Measurements from ENCODE around the gene CROCC. TPM values are rescaled to one million over a fixed set of nuclear protein-coding genes. Genes with fewer than 3 reads are reported as not detected.
"Not testable (repeated sequence)": the region's sequence is repeated elsewhere in the genome, so short reads cannot be mapped to it uniquely, and the experiment has no call there.

Gene CROCC
- total and polyA plus RNA-seq, 8 donors: 14.0 to 942 (median 29.9) TPM

GRCh38 chr1:16956775-16957174, 35.0 kb downstream of the CROCC start:
- no peak for TF ChIP-seq POLR2AphosphoS5 (IDR thresholded peaks at IDR 0.05)
- no peak for TF ChIP-seq POLR2A (IDR thresholded peaks at IDR 0.05)
- no peak for TF ChIP-seq EP300 (IDR thresholded peaks at IDR 0.05)
- TF ChIP-seq CTCF (IDR thresholded peaks at IDR 0.05): no peak
- intact Hi-C loops (cut with DNase I; ENCODE audit: low total_unique reads): loop anchor here (10.0 kb wide), 1 partner anchor 278 kb away; no protein-coding TSS in a partner anchor
- H3K4me1 ChIP-seq: peaks cover 0 to 24% (median 18%) of the 10 kb centered on the region in 4 donors
- H3K9me3 ChIP-seq: no peaks in the 10 kb centered on the region
- no peaks in the 10 kb centered on the region for H3K27me3 ChIP-seq
- DNase-seq: no peak
- H3K4me3 ChIP-seq: no peak overlapping the region
- 91 to 94% (median 92%) methylated on average over 8 of the region's 8 CpGs for WGBS, 5 donors
- H3K36me3 ChIP-seq: peaks cover 11 to 52% (median 31%) of the 10 kb centered on the region in 4 donors
- H3K27ac ChIP-seq: no peak overlapping the region

DNA sequence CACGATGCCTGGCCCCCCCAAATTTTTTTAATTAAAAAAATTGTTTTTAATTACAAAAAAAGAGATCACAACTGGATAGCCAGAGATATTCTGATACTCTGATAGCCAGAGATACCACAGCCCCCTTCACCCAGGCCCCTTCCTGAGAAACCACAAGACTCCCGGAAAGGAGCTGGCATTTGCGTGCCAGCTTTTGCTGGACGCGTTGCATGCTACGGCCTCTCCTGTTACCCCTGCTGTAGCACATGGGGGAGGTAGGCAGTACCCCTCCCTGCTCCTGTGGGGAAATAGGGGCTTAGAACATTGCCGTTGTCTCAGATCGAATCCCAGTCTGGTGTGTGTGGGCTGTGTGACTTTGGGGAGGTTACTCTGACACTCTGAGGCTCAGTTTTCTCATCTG, 36.0 kb downstream of the CROCC start:
- 86 to 95% (median 89%) methylated on average over 8 of the region's 8 CpGs for WGBS, 5 donors
- intact Hi-C loops (cut with DNase I; ENCODE audit: low total_unique reads): loop anchor here (10.0 kb wide), 1 partner anchor 277 kb away; no protein-coding TSS in a partner anchor

GRCh38 chr1:16958475-16958874, 36.7 kb downstream of the CROCC start:
- 87 to 98% (median 96%) methylated on average over 6 to 12 of the region's 12 CpGs for WGBS, 5 donors
- DNase-seq: no peak
- peaks cover 0 to 23% (median 17%) of the 10 kb centered on the region in 4 donors for H3K4me1 ChIP-seq
- intact Hi-C loops (cut with DNase I; ENCODE audit: low total_unique reads): loop anchor here (10.0 kb wide), 1 partner anchor 276 kb away; no protein-coding TSS in a partner anchor
- H3K9me3 ChIP-seq: no peaks in the 10 kb centered on the region
- H3K36me3 ChIP-seq: peaks cover 11 to 52% (median 31%) of the 10 kb centered on the region in 4 donors
- no peaks in the 10 kb centered on the region for H3K27me3 ChIP-seq
- H3K27ac ChIP-seq: no peak overlapping the region
- H3K4me3 ChIP-seq: no peak overlapping the region
- TF ChIP-seq POLR2AphosphoS5 (IDR thresholded peaks at IDR 0.05): no peak

More for the DNA sequence above, 36.0 kb downstream of the CROCC start:
- H3K27me3 ChIP-seq: no peaks in the 10 kb centered on the region
- no peak overlapping the region for H3K27ac ChIP-seq
- TF ChIP-seq POLR2A (IDR thresholded peaks at IDR 0.05): no peak
- DNase-seq: no peak
- peaks cover 11 to 52% (median 31%) of the 10 kb centered on the region in 4 donors for H3K36me3 ChIP-seq
- H3K4me3 ChIP-seq: no peak overlapping the region
- peaks cover 0 to 23% (median 17%) of the 10 kb centered on the region in 4 donors for H3K4me1 ChIP-seq
- no peaks in the 10 kb centered on the region for H3K9me3 ChIP-seq

DNA sequence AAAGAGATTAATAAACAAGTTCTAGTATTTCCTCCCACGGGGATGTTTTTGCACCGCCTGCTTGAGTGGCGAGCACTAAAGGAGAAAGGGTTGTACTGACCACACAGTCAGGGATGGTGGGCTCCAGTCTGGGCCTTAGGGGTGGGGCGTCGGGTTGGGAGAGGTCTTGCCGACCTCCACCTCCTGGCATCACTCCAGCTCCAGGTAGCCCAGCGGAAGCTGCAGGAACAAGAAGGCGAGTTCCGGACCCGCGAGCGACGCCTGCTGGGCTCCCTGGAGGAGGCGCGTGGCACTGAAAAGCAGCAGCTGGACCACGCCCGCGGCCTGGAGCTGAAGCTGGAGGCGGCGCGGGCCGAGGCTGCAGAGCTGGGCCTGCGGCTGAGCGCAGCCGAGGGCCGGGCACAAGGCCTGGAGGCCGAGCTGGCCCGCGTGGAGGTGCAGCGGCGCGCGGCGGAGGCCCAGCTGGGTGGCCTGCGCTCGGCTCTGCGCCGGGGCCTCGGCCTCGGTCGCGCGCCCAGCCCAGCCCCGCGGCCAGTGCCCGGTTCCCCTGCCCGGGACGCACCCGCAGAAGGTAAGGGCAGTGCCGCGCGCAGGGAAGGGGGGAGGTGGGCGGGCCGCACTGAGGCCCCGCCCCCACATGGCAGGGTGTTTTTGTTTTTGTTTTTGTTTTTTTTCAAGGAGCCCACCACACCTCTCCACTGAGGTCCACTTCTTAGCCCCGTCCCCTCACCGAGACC, 39.0 kb downstream of the CROCC start:
- no peaks in the 10 kb centered on the region for H3K9me3 ChIP-seq
- peak overlapping the region; percentile 44 to 49 (median 46) for H3K4me3 ChIP-seq
- peak; percentile 92 to 94 for DNase-seq
- peaks cover 8 to 46% (median 22%) of the 10 kb centered on the region in 4 donors for H3K36me3 ChIP-seq
- TF ChIP-seq CTCF (IDR thresholded peaks at IDR 0.05) (peak in 5 of 7 experiments; percentile 61 to 75 (median 73)), EP300 (IDR thresholded peaks at IDR 0.05) (no peak), POLR2A (IDR thresholded peaks at IDR 0.05) (no peak), POLR2AphosphoS5 (IDR thresholded peaks at IDR 0.05) (peak in 1 of 3 donors; percentile 69)
- intact Hi-C loops (cut with DNase I; ENCODE audit: low total_unique reads): loop anchor here (10.0 kb wide), 1 partner anchor 74 kb away; no protein-coding TSS in a partner anchor
- 5 to 13% (median 6%) methylated on average over 32 to 56 of the region's 57 CpGs for WGBS, 5 donors
- H3K27ac ChIP-seq: peak overlapping the region; percentile 11 to 84 (median 62)
- H3K27me3 ChIP-seq: no peaks in the 10 kb centered on the region
- peaks cover 0 to 23% (median 19%) of the 10 kb centered on the region in 4 donors for H3K4me1 ChIP-seq

DNA sequence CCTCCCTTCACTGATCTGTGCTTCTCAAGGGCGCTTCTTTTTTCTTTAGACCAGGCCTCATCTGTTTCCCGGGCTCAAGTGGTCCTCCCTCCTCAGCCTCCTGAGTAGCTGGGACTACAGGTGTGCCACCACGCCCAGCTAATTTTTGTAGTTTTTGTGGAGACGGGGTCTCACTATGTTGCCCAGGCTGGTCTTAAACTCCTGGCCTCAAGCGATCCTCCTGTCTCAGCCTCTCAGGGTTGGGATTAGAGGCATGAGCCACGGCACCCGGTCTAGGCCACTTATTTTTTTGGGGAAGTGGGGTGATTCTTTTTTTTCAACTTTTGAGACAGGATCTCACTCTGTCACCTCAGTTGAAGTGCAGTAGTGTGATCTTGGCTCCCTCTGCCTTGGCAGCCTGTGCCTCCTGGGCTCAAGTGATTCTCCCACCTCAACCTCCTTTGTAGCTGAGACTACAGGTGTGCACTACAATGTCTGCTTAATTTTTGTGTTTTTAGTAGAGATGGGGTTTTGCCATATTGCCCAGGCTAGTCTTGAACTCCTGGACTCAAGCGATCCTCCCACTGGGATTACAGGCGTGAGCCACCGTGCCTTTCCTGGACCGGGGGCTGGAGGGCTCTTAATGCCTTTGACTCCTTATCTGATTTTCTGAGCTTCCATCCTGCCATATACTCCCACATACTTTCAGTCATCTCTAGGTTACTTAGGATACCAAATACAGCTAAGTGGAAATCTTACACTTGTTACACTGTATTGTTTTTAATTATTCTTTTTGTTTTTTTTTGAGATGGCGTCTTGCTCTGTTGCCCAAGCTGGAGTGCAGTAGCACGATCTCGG, 39.8 kb downstream of the CROCC start:
- intact Hi-C loops (cut with DNase I; ENCODE audit: low total_unique reads): loop anchor here (10.0 kb wide), 1 partner anchor 73 kb away; no protein-coding TSS in a partner anchor
- 87 to 91% (median 87%) methylated on average over 14 of the region's 14 CpGs for WGBS, 5 donors
- peak overlapping the region in 2 of 5 donors; percentile 79 to 84 for H3K27ac ChIP-seq

DNA sequence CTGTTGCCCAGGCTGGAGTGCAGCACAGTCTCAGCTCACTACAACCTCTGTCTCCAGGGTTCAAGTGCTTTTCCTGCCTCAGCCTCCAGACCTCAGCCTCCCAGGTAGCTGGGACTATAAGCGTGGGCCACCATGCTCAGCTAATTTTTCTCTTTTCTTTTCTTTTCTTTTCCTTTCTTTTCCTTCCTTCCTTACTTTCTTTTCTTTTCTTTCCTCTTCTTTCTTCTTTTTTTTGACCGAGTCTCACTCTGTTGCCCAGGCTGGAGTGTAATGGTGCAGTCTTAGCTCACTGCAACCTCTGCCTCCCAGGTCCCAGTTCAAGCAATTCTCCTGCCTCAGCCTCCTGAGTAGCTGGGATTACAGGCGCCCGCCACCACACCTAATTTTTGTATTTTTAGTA, 42.4 kb downstream of the CROCC start:
- H3K9me3 ChIP-seq, DNase-seq, H3K4me3 ChIP-seq, H3K27ac ChIP-seq, H3K27me3 ChIP-seq: not testable (repeated sequence)
- H3K4me1 ChIP-seq: peaks cover 0 to 37% (median 28%) of the 10 kb centered on the region in 4 donors
- intact Hi-C loops (cut with DNase I; ENCODE audit: low total_unique reads): loop anchor here (10.0 kb wide), 1 partner anchor 71 kb away; no protein-coding TSS in a partner anchor
- peaks cover 10 to 40% (median 35%) of the 10 kb centered on the region in 4 donors for H3K36me3 ChIP-seq
- 92 to 100% (median 97%) methylated on average over 4 of the region's 4 CpGs for WGBS, 5 donors

More for the DNA sequence above, 39.8 kb downstream of the CROCC start:
- H3K4me3 ChIP-seq: peak overlapping the region; percentile 44 to 49 (median 46)
- H3K4me1 ChIP-seq: peaks cover 0 to 25% (median 19%) of the 10 kb centered on the region in 4 donors
- H3K36me3 ChIP-seq: peaks cover 10 to 46% (median 23%) of the 10 kb centered on the region in 4 donors
- no peak for DNase-seq
- no peaks in the 10 kb centered on the region for H3K9me3 ChIP-seq
- TF ChIP-seq EP300 (IDR thresholded peaks at IDR 0.05) (no peak), POLR2AphosphoS5 (IDR thresholded peaks at IDR 0.05) (no peak), CTCF (IDR thresholded peaks at IDR 0.05) (no peak), POLR2A (IDR thresholded peaks at IDR 0.05) (no peak)
- no peaks in the 10 kb centered on the region for H3K27me3 ChIP-seq
